Stomach (tissue), 4 donors: ENCODE results near the gene CNTROB.

Experiments
- CTCF ChIP-seq, 7 experiments: fragments of 450-650 bp in 4 of 7; fragments of 200-600 bp in 3 of 7; sonication (generic) in 3 of 7; IDR thresholded peaks; one replicate each; pipeline ENCODE4 v1.5.1; 2016 to 2019; ENCODE audit warnings: antibody characterized with exemption in 7 of 7, control low read depth in 2 of 7, mild to moderate bottlenecking in 1 of 7
- EP300 ChIP-seq: sonication (generic); formaldehyde crosslinking; IDR thresholded peaks from one replicate; pipeline ENCODE4 v1.6.1; 2017; ENCODE audit warnings: antibody characterized with exemption
- POLR2A ChIP-seq, 4 donors: fragments of 450-650 bp; IDR thresholded peaks; one replicate each; pipeline ENCODE4 v1.6.1; 2016; ENCODE audit warnings: antibody characterized with exemption in 4 of 4, control low read depth in 2 of 4, mild to moderate bottlenecking in 1 of 4, moderate library complexity in 1 of 4
- POLR2AphosphoS5 ChIP-seq, 3 donors: sonication (generic); formaldehyde crosslinking; IDR thresholded peaks; one replicate each; pipeline ENCODE4 v1.6.1; 2016; ENCODE audit warnings: antibody characterized with exemption in 3 of 3

- TF ChIP-seq CTCF (IDR thresholded peaks at IDR 0.05) (no peak), POLR2A (IDR thresholded peaks at IDR 0.05) (no peak), POLR2AphosphoS5 (IDR thresholded peaks at IDR 0.05) (no peak), EP300 (no peak)
Observed at GRCh38 chr17:7974638-7975131, 42.7 kb downstream of the CNTROB start.
